Measurements from ENCODE around the gene BID.

DNA sequence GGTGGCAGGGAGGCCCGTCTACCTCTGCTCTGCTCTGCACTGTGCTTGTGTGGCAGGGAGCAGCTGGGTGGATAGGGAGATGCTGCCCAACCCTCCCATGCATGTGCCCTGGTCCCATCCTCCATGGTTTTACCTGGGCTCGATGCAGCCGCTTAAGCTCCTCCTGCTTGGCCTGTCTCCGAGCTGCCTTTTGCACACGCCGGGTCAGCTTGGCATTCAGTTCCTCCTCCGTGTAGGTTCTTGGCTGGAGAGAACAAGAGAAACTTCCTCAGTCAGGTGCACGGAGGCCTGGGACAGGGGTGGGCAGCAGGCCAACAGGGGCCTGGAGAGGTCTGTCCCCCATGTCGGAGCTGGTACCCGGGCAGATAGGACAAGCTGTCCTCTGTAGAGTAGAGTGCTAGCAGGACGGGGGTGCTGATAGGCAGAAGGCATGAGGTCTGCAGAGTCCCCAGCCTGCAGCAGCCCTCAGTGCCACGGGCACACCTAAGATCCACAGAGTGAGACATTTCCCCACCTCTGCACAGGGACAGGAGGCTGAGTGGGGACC lies 36.4 kb upstream of the BID start:
- TF ChIP-seq, protein P1, sequence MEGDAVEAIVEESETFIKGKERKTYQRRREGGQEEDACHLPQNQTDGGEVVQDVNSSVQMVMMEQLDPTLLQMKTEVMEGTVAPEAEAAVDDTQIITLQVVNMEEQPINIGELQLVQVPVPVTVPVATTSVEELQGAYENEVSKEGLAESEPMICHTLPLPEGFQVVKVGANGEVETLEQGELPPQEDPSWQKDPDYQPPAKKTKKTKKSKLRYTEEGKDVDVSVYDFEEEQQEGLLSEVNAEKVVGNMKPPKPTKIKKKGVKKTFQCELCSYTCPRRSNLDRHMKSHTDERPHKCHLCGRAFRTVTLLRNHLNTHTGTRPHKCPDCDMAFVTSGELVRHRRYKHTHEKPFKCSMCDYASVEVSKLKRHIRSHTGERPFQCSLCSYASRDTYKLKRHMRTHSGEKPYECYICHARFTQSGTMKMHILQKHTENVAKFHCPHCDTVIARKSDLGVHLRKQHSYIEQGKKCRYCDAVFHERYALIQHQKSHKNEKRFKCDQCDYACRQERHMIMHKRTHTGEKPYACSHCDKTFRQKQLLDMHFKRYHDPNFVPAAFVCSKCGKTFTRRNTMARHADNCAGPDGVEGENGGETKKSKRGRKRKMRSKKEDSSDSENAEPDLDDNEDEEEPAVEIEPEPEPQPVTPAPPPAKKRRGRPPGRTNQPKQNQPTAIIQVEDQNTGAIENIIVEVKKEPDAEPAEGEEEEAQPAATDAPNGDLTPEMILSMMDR (IDR thresholded peaks at IDR 0.05 in 4 of 5, conservative IDR thresholded peaks at IDR 0.05 in 1 of 5), result no peak
- no peak for TF ChIP-seq POLR2A (IDR thresholded peaks at IDR 0.05)

All from gastrocnemius medialis (tissue), 4 donors.